ENCODE results near the gene ANKS6.

The ANKS6 gene

GRCh38 chr9:98791608-98792490 lies 4.5 kb downstream of the ANKS6 start:
- DNase-seq (ENCODE audit: low read depth in 2 of 3, low spot score in 1 of 3), result no peak

GRCh38 chr9:98790842-98791607 lies 5.3 kb downstream of the ANKS6 start:
- DNase-seq (ENCODE audit: low read depth in 2 of 3, low spot score in 1 of 3), result peak; percentile 52 to 63 (median 54)

- DNase-seq (ENCODE audit: low read depth in 2 of 3, low spot score in 1 of 3), result no peak
Observed at GRCh38 chr9:98790134-98790841, 6.1 kb downstream of the ANKS6 start.

- DNase-seq (ENCODE audit: low read depth in 2 of 3, low spot score in 1 of 3), result no peak
Observed at GRCh38 chr9:98789483-98790133, 6.7 kb downstream of the ANKS6 start.

GRCh38 chr9:98787766-98788335 lies 8.5 kb downstream of the ANKS6 start:
- no peak for DNase-seq (ENCODE audit: low read depth in 2 of 3, low spot score in 1 of 3)

- DNase-seq (ENCODE audit: low read depth in 2 of 3, low spot score in 1 of 3), result no peak
Observed at GRCh38 chr9:98786750-98787510, 9.4 kb downstream of the ANKS6 start.

- no peak for DNase-seq (ENCODE audit: low read depth in 2 of 3, low spot score in 1 of 3)
Observed at GRCh38 chr9:98784831-98785806, 11.2 kb downstream of the ANKS6 start.

GRCh38 chr9:98783518-98784226 lies 12.7 kb downstream of the ANKS6 start:
- DNase-seq (ENCODE audit: low read depth in 2 of 3, low spot score in 1 of 3), result no peak

- no peak for DNase-seq (ENCODE audit: low read depth in 2 of 3, low spot score in 1 of 3)
Observed at GRCh38 chr9:98781588-98782383, 14.6 kb downstream of the ANKS6 start.

- DNase-seq (ENCODE audit: low read depth in 2 of 3, low spot score in 1 of 3), result no peak
Observed at GRCh38 chr9:98780059-98780749, 16.2 kb downstream of the ANKS6 start.

GRCh38 chr9:98778711-98779530 lies 17.4 kb downstream of the ANKS6 start:
- no peak for DNase-seq (ENCODE audit: low read depth in 2 of 3, low spot score in 1 of 3)

GRCh38 chr9:98778251-98778650 lies 18.1 kb downstream of the ANKS6 start:
- DNase-seq (ENCODE audit: low read depth in 2 of 3, low spot score in 1 of 3), result no peak

- DNase-seq (ENCODE audit: low read depth in 2 of 3, low spot score in 1 of 3), result no peak
Observed at GRCh38 chr9:98777618-98778017, 18.7 kb downstream of the ANKS6 start.

GRCh38 chr9:98775831-98776441 lies 20.4 kb downstream of the ANKS6 start:
- peak in 2 of 3 donors; percentile 11 to 37 for DNase-seq (ENCODE audit: low read depth in 2 of 3, low spot score in 1 of 3)

- no peak for DNase-seq (ENCODE audit: low read depth in 2 of 3, low spot score in 1 of 3)
Observed at GRCh38 chr9:98774746-98775145, 21.6 kb downstream of the ANKS6 start.

Data from stimulated activated CD4-positive, alpha-beta T cell treated with anti-CD3 and anti-CD28 coated beads, Interleukin-12 subunit alpha, Interleukin-12 subunit beta, amount 100 ng/mL, for 48 hours (primary cell).